PFSK-1 (cell line): ENCODE measurements around the gene CLMN.

ENCODE experiments used
- FOXP2 ChIP-seq: optimal IDR thresholded peaks from 2 replicates; pipeline ENCODE3; 2011; ENCODE audit warnings: borderline replicate concordance, control low read depth, inconsistent platforms; ENCODE audit not compliant: insufficient read depth; ENCODE audit errors: extremely low read length, extremely low read depth
- POLR2AphosphoS5 ChIP-seq: IDR thresholded peaks from 2 replicates; pipeline ENCODE4 v1.6.1; 2012; ENCODE audit warnings: low read depth, mild to moderate bottlenecking, control low read depth, low read length, moderate library complexity
- REST ChIP-seq, 2 experiments: IDR thresholded peaks; 2 replicates each; pipeline versions ENCODE4 v1.6.1 to v1.8.0; 2011 to 2012; ENCODE audit warnings: low read depth in 2 of 2, low read length in 2 of 2, control low read depth in 1 of 2, inconsistent platforms in 1 of 2, mild to moderate bottlenecking in 1 of 2, moderate library complexity in 1 of 2; ENCODE audit not compliant: insufficient read depth in 1 of 2
- SIN3A ChIP-seq: IDR thresholded peaks from 2 replicates; pipeline ENCODE4 v1.6.1; 2012; ENCODE audit warnings: mild to moderate bottlenecking, low read length, moderate library complexity, borderline replicate concordance; ENCODE audit not compliant: insufficient read depth
- TAF1 ChIP-seq: IDR thresholded peaks from 2 replicates; pipeline ENCODE4 v1.6.1; 2012; ENCODE audit warnings: low read length, control low read depth, borderline replicate concordance; ENCODE audit not compliant: insufficient read depth

CLMN gene

GRCh38 chr14:95302667-95303506 is 16.8 kb downstream of the CLMN start:
- TF ChIP-seq FOXP2 (no peak), REST (IDR thresholded peaks at IDR 0.05; ENCODE audit: insufficient read depth in 1 of 2, low read depth in 2 of 2, low read length in 2 of 2) (no peak), POLR2AphosphoS5 (no peak), SIN3A (no peak), TAF1 (no peak)

- TF ChIP-seq FOXP2 = no peak
- no peak for TF ChIP-seq SIN3A
- no peak for TF ChIP-seq TAF1
- no peak for TF ChIP-seq POLR2AphosphoS5
- TF ChIP-seq REST (IDR thresholded peaks at IDR 0.05; ENCODE audit: insufficient read depth in 1 of 2, low read depth in 2 of 2, low read length in 2 of 2) = no peak
These were observed 18.1 kb downstream of the CLMN start for GRCh38 chr14:95301527-95302187.

- TF ChIP-seq POLR2AphosphoS5 = no peak
- no peak for TF ChIP-seq SIN3A
- no peak for TF ChIP-seq FOXP2
- no peak for TF ChIP-seq REST (IDR thresholded peaks at IDR 0.05; ENCODE audit: insufficient read depth in 1 of 2, low read depth in 2 of 2, low read length in 2 of 2)
These were observed 18.8 kb downstream of the CLMN start for GRCh38 chr14:95300697-95301526.

GRCh38 chr14:95300002-95300696 is 19.6 kb downstream of the CLMN start:
- TF ChIP-seq POLR2AphosphoS5 (no peak), TAF1 (no peak), FOXP2 (no peak), SIN3A (no peak), REST (IDR thresholded peaks at IDR 0.05; ENCODE audit: insufficient read depth in 1 of 2, low read depth in 2 of 2, low read length in 2 of 2) (no peak)
